LHCN-M2 (cell line): ENCODE results near the gene CDC42EP1. TPM values are rescaled to one million over a fixed set of nuclear protein-coding genes. Genes with fewer than 3 reads are reported as not detected.
A peak's percentile ranks its signal among the peaks of the same experiment; 100 is the strongest.
"Not testable (repeated sequence)": the region's sequence is repeated elsewhere in the genome, so short reads cannot be mapped to it uniquely, and the experiment has no call there.

ENCODE experiments used
- DNase-seq: peaks from one replicate; pipeline ENCODE4 v3.0.0-alpha.2; 2012; ENCODE audit warnings: low read depth
- total RNA-seq: library from RNA; depleted of rRNA; stranded (reverse); fragments of >200 nt; gene quantifications from 2 replicates; pipeline ENCODE4 v1.2.3, GENCODE V29; 2014

Gene CDC42EP1
- total RNA-seq, 1 experiment from 2014 or later, result 49.0 TPM

DNA sequence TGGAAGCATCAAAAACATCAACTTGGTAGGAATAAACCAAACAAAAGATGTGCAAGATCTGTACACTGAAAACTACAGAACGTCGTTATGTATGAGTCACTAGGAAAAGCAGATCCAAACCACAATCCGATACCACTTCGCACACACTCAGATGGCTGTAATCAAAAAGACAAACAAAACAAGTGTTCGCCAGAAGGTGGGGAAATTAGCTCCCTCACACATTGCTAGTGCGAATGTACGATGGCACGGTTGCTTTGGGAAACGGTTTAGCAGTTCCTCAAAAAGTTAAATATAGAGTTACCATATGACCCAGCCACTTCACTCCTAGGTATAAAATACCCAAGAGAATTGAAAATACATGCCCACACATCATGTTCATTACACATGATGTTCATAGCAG lies 26.3 kb upstream of the CDC42EP1 start:
- DNase-seq, result peak; percentile 91

DNA sequence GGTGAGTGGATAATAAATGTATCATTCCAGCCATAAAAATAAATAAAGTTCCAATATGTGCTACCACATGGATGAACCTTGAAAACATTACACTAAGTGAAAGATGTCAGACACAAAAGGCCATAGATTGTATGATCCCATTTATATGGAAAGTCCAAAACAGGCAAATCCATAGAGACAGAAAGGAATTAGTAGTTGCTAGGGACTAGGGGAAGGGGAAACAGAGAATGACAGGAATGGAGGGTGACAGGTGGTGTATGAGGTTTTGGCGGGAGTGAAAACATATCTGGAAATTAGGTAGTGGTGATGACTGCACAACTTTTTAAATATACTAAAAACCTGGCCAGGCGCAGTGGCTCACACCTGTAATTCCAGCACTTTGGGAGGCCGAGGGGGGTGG lies 25.8 kb upstream of the CDC42EP1 start:
- DNase-seq, result peak; percentile 32

DNA sequence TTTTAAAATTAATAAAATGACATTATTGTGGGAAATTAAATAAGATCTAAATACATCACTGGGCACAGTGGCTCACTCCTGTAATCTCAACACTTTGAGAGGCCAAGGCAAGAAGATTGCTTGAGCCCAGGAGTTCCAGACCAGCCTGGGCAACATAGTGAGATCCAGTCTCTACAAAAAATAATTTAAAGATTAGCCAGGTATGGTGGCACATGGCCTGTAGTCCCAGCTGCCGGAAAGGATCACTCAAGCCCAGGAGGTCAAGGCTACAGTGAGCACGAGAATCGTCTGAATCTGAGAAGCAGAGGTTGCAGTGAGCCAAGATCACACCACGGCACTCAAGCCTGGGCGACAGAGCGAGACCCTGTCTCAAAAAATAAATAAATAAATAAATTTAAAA lies 25.1 kb upstream of the CDC42EP1 start:
- DNase-seq, result no peak

DNA sequence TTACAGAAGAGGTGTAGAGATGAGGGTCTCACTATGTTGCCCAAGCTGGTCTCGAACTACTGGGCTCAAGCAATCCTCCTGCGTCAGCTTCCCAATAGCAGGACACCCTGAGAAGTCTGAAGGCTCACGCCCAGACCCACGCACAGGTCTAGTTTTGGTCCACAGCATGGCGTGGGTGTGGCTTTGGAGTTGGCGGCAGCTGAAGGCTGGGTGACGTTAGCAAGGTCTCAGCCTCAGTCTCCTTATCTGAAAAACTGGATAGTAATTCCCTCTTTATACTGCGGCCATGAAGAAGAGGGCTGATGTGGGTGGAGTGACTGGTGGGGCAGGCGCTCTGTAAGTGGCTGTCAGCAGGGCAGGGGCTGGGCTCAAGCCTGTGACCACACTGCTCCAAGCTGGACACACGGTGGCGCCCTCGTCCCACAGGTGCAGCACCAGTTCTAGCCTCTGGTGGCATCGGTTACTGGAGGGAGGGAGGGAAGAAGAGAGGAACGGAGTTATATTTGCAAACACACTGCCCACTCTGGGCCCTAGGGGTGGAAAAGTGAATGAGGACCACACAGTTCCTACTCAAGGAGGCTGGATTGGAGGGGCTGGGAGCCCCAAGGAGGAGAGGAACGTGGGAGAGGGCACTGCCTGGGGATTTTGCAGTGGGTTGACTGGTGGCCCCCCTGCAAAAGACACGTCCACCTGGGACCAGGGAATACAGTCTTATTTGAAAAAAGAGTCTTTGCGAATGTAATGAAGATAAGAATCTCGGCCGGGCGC lies 21.5 kb upstream of the CDC42EP1 start:
- peak; percentile 91 for DNase-seq

DNA sequence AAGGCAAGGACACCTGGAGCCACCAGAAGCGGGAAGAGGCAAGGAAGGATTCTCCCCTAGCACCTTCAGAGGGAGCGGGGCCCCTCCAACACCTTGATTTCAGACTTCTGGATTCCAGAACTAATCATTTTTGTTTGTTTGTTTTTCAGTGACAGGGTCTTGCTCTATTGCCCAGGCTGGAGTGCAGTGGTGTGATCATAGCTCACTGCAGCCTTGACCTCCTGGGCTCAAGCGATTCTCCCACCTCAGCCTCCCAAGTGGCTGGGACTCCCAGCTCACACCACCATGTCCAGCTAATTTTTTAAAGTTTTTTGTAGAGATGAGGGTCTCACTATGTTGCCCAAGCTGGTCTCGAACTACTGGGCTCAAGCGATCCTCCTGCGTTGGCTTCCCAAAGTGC lies 20.5 kb upstream of the CDC42EP1 start:
- not testable (repeated sequence) for DNase-seq

DNA sequence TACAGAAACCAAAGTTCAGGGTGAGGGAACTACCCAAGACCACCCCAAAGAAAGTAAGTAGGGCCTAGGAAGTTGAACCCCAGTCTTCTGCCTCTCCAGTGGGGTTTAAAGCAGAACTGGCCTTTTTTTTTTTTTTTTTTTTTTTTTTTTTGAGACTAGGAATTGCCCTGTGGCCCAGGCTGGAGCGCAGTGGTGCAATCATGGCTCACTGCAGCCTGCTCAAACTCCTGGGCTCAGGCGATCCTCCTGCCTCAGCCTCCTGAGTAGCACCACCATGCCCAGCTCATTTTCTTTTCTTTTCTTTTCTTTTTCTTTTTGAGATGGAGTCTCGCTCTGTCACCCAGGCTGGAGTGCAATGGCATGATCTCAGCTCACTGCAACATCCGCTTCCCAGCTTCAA lies 17.9 kb upstream of the CDC42EP1 start:
- DNase-seq, result not testable (repeated sequence)

DNA sequence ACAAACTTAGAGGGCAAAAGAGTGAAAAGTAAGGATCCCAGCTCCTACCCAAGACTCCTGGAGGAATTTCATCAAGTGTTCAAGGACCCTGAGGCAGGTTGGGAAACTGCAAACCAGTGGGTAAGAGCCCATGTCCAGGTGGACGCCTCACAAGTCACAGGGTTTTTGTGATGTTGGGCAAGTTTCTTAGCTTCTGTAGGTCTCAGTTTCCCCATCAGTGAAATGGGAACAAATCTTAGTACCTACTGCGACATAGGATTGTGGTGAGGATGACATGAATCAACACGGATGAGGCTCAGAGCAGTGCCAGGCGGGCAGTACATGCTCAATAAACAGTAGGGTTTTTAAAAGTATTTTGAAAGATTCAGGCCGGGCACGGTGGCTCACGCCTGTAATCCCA lies 17.3 kb upstream of the CDC42EP1 start:
- DNase-seq, result no peak

DNA sequence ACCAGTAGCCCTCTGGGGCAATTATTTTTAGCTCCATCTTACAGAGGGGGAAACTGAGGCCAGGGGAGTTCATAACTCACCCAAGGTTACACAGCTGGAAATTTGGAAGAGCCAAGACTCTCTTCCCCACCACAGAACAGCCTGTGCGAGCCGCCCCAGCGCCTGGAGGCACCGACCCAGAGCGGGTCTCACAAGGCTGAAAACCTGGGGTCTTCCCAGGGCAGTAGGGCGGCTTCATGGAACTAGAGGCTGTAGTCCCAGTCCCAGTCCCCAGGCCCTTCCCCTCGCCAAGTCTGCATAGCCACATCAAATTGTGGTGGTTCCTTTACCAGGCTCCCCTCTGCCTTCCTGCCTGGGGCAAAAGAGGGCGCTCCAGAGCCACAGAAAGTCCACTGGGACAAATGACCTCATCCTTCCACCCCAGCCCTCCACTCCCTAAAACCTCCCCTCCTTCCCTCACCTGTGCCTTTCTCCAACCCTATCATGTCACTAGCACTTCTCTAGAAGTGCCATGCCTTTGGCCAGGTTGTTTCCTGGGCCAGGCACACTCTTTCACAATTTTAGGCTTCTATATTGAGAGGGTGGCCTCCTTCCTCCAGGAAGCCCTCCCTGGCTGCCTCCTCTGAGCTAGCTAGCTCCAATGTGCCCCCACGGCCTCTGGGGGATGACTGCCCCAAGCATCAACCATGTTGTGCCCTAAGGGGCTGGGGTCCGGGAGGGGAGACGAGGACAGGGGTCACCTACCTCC lies 15.2 kb upstream of the CDC42EP1 start:
- DNase-seq, result peak; percentile 69

DNA sequence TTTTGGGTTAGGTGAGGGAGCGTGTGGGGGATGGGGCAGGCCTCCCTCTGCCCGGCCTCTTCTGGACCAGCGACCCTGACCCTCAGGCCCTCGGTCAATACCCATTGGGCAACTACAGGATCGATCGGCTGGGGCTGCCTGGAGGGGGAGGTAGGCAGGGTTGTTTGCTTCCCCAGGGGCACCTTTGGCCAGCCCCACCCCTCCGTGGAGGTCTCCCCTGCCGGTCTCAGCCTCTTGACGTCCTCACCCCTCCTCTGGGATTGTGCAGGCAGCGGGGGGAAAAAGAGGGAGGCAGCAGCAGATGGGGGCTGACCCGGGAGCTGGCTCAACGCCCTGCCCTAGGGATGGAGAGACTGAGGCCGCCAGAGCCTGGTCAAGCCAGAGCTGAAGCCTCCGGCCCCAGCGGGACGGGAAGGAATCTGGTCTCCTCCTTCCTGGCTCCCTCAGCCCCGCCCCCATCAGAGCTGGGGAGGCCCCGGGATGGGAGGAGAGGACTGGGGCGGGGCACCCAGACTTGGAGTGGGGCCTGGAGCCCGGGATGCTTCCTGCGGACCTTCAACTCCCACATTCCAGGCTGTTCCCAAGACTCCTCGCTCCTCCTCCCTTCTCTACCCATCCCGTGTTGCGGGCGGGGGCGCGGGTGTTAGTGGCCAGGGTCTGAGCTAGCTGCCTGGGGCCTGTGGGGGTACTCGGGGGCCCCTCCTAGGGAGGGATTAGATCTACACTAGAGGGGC lies 14.4 kb upstream of the CDC42EP1 start:
- DNase-seq, result peak; percentile 96

DNA sequence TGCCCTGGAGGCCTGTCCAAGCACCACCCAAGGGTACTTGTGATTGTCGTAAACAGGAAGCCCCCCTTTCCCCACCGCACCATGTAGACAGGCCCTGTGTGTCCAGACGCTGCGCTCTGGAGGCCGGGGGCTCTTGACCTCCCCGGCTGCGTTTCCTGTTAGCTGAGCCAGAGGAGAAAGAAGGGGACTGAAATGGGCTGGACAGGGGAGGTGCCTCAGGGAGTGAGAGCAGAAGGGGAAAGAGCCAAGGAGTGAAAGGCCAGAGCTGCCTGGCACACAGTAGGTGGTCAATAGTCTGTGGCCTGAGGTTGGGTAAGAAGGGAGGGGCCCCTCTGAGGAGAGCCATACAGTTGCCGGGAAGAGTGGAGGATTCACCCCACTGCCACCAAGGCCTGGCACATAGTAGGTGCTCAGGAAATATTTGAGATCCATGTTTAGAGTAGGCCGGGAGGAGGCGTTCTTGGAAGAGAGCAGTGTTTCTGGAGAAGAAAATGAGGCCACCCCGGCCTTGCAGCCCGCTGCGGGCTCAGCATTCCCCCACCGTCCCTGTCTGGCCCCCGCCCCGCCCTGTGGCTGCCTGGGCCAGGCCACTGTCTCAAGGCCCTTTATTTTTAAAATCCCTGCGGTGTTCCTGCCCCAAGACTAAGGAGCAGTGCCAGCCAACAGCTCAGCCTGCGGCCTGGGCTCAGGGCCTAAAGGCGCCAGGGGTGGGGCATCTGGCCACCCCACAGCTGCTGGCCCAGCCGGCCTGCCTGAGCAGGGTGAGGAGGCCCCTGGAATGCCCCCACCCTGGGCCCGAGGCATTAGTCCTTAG lies 13.6 kb upstream of the CDC42EP1 start:
- peak; percentile 93 for DNase-seq

DNA sequence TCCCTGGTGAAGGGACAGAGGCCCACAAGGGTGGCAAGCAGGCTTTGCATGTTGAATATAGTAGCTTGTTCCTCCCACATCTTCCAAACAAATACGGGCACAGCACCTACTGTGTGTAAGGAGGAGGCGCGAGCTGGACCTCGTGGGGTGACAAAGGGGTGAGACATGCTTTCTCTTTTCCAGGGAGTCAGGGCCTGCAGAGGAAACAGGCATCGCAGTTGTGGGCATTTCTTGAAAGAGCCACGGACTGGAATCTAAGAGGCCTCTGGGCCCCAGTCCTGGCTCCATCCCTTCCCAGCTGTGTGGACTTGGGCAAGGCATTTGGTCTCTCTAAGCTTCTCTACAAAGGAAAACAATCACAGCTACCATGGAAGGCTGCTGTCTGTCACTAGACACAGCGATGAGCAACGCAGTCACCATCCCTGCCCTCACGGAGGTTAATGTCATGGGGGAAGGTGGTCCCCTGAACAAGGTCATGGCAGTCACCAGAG lies 13.0 kb upstream of the CDC42EP1 start:
- no peak for DNase-seq

DNA sequence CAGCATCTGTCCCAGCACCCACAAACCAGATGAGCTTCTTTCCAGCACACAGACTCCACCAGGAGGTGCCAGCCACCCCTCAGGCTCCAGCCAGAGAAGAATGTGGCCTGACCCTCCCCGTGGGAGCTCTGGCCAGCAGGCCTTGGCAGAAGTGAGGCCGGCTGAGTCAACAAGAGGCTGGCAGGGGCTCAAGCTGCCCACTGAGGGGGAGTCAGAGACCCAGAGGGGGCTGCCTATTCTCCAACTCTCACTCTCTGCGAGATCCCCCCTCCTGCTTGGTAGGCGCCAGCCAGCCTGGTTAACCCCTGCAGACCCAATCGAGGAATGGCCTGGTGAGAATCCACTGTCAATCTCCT lies 10.6 kb upstream of the CDC42EP1 start:
- peak; percentile 78 for DNase-seq

DNA sequence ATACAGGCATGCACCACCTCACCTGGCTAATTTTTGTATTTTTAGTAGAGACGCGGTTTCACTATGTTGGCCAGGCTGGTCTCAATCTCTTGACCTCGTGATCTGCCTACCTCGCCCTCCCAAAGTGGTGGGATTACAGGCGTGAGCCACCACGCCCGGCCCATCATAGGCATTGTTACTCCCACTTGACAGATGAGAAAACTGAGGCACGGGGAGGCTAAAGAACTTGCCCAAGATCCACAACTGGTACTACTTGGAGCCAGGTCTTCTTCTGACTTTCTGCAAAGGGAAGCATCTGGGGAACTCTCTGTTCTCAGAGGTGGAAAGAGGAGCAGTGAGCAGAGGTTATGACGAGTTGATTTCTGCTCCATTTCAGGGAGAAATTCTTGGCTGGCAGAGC lies 9.4 kb upstream of the CDC42EP1 start:
- not testable (repeated sequence) for DNase-seq

DNA sequence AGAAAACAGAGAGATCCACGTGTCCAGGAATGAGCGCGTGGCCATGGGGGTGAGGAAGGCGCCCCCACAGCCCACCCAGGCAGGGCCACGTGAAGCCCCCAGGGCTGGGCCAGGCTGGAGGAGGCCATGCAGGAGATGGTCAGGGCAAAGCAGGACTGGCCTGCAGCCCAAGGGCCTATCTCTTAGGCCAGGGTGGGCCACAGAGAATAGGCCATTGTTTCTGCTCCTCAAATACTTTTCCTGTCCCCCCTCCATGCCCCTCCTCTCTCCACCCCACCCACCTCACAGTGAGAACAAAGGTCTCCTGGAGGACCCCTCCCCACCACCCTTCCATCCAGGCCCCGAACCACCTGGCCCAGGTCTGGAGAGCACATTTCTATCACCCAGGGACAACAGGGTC lies 8.3 kb upstream of the CDC42EP1 start:
- no peak for DNase-seq

DNA sequence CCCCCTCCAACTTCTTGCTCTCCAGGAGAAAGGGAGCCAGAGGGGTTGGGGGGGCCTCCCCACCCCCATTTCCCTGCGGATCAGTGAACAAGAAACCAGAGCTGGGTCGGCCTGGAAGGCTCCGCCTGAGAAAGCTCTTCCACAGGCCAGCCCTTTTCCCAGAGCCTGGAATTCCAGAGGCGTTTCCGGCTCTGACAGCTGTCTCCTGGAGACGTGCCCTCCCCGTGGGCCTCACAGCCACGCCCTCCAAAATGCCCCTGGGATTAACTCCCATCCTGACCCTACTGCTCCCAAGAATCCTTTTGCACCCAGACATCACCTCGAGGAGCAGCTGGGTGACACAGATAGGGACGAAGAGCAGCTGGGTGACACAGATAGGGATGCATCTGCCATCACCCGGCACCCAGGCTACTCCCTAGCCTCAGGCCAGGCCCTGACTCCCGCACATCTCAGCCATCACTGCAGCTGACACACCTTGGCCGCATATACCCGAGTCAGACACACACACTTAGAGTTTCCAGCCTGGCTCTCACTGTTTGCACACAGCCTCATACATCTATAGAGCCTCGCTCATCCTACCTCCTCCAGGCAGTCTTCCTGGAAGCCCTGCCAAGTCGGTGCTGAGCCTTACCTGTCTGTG lies 7.6 kb upstream of the CDC42EP1 start:
- DNase-seq, result peak; percentile 82

DNA sequence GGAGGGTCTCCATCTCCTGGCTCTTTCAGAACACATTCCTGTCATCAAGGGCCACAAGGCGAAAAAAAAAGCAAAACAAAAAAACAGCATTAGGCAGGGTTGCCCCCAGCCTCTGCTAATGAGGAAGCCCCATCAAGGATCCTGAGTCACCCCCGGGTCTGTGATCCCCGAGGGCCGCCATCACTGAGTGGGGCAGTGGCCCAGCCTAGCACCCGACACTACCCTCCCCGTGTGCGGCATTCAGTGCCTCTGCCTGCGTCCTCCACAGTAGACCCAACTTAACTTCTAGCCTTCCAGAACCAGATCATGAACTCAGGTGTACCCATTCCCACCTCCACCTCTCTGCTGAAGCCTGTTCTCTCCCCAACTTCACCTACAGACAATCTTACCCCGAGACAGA lies 6.6 kb upstream of the CDC42EP1 start:
- DNase-seq, result no peak

DNA sequence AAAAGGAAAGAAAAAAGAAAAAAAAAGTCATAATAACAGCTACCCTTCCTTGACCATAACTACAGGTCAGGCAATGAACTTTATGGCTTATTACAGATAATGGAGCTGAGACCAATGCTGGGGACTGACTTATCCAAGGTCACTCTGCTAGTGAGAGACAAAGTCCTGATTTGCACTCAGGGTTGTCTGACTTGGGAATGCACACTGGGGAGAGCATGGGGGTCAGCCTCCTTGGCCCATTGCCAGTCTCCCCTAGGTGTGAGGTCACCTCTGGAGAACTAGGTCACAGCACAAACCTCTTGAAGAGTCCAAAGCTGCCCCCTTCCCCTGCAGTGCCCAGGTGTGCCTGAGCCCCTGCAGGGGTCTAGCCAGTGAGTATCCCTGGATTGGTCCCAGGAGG lies 5.3 kb upstream of the CDC42EP1 start:
- DNase-seq, result no peak

DNA sequence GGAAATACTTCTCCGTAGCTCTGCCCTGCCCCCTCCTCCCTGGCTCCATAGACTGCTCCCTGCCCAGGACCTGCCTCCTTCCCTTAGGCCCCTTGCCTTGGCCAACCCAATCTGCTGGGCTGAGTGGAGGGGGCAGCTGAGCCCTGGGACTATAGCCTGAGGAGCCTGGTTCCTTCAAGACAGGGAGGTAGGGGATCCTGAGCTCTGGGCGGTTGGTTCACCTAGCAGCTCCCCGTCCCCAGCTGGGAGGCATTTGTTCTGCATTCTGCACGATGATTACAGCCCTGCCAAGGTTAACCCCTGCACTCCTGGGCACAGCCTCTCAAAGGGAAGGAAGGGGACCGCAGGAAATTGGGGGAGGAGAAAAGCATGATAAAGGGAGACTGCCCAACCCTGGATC lies 3.6 kb upstream of the CDC42EP1 start:
- DNase-seq, result no peak

DNA sequence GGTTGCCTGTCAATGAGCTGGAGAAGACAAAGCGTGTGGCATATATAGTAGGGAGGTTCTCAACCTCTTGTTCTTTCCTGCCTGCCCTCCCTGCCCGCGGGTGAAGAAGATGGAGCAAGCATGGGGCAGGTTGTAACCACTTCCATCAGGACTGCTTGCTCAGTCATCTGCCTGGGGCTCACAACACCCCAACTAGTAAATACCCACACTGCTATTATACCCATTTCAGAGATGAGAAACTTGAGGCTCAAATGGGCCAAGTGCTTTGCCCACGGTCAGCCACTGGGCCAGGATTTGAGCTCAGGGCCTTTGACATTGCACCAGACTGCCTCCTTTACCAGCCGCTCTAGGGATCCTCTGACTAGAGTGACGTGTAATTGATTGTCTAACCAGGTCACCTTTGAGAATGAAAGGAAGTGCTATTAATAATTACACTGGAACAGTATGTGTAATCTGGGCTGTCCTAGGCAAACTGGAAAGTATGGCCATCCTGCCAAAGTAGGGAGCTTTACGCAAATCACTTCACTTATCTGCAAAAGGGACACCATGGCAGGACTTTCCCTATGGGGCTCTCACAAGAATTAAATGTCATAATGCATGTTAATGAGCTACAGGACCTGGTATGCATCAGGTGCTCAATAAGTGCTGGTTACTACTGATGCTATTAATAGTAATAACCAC lies 2.8 kb upstream of the CDC42EP1 start:
- DNase-seq, result no peak

DNA sequence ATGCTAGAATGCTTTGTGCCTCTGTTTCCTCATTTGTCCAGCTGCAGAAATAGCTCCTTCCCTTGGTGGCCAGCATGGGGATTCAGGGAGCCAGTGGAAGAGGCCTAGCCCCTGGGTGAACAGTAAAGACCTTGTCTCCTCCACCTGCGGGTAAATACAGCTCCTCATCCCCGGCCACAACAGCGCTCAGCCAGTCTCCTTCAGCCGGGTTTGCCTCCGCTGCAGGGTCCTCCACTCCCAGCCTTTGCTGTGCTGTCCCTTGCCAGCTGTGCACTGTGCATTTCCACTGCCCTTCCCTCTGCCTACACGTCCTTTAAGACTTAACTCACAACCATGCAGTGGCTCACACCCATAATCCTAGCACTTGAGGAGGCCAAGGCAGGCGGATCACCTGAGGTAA lies 1.5 kb upstream of the CDC42EP1 start:
- DNase-seq, result no peak
